ENCODE measurements around the gene HPCAL4.

The HPCAL4 gene

DNA sequence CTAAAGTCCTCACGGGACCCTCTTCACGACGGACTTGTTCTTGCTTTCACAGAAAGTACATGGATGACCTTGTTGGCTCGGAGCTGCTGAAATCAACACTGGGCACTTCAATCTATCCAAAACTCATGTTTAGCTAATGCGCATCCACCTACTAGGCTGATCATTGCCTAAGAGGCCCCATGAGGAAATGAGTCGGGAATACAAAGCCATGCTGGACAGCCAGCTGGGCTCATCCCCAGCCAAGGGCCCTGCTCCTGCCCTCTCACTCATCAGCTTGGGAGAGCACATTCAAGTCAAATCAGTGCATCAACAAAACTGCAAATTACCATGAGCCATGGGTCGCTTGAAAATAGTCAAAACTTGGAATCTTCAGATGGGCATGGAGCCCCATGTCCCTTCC, 36.9 kb downstream of the HPCAL4 start:
- POLR2A ChIA-PET = no interaction called here
- Histone ChIP-seq H3K36me3 (ENCODE audit: control insufficient read depth in 2 of 2, insufficient read depth in 1 of 2, low read length in 2 of 2) (no peaks in the 10 kb centered on the region), H3K4me1 (ENCODE audit: control insufficient read depth, insufficient read depth, low read length) (no peaks in the 10 kb centered on the region), H3K4me3 (ENCODE audit: low read depth, low read length) (no peak overlapping the region), H3K9me3 (ENCODE audit: control insufficient read depth, insufficient read depth, low read depth, low read length) (no peaks in the 10 kb centered on the region), H3K27ac (ENCODE audit: extremely low read depth, low read depth, low read length) (no peak overlapping the region)
- CTCF ChIA-PET = interaction anchor here (0.6 to 15.5 kb wide), 17 partner anchors 10 to 378 kb away, joined by 3 to 350 read pairs (median 7); partner anchors contain the start of genes HEYL, HPCAL4 and NT5C1A
- TF ChIP-seq ZNF549 (tag by site-specific recombination; IDR thresholded peaks at IDR 0.05) = no peak
- no peak for TF ChIP-seq ZNF404 (tag by site-specific recombination; IDR thresholded peaks at IDR 0.05)
- no peak for TF ChIP-seq ZFP3 (tag by site-specific recombination; IDR thresholded peaks at IDR 0.05; ENCODE audit: low read depth)
- TF ChIP-seq SALL2 (tag by site-specific recombination; IDR thresholded peaks at IDR 0.05; ENCODE audit: borderline replicate concordance) = no peak
- no peak for TF ChIP-seq MZF1 (tag by site-specific recombination; IDR thresholded peaks at IDR 0.05; ENCODE audit: borderline replicate concordance)
- no peak for TF ChIP-seq ZNF19 (tag by site-specific recombination; IDR thresholded peaks at IDR 0.05; ENCODE audit: low read depth)
- TF ChIP-seq, protein P1, sequence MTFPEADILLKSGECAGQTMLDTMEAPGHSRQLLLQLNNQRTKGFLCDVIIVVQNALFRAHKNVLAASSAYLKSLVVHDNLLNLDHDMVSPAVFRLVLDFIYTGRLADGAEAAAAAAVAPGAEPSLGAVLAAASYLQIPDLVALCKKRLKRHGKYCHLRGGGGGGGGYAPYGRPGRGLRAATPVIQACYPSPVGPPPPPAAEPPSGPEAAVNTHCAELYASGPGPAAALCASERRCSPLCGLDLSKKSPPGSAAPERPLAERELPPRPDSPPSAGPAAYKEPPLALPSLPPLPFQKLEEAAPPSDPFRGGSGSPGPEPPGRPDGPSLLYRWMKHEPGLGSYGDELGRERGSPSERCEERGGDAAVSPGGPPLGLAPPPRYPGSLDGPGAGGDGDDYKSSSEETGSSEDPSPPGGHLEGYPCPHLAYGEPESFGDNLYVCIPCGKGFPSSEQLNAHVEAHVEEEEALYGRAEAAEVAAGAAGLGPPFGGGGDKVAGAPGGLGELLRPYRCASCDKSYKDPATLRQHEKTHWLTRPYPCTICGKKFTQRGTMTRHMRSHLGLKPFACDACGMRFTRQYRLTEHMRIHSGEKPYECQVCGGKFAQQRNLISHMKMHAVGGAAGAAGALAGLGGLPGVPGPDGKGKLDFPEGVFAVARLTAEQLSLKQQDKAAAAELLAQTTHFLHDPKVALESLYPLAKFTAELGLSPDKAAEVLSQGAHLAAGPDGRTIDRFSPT (tag by site-specific recombination; IDR thresholded peaks at IDR 0.05) = no peak
- TF ChIP-seq, protein P2, sequence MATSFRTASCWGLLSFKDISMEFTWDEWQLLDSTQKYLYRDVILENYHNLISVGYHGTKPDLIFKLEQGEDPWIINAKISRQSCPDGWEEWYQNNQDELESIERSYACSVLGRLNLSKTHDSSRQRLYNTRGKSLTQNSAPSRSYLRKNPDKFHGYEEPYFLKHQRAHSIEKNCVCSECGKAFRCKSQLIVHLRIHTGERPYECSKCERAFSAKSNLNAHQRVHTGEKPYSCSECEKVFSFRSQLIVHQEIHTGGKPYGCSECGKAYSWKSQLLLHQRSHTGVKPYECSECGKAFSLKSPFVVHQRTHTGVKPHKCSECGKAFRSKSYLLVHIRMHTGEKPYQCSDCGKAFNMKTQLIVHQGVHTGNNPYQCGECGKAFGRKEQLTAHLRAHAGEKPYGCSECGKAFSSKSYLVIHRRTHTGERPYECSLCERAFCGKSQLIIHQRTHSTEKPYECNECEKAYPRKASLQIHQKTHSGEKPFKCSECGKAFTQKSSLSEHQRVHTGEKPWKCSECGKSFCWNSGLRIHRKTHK (tag by site-specific recombination; IDR thresholded peaks at IDR 0.05) = no peak
- TF ChIP-seq ZFP37 (tag by site-specific recombination; IDR thresholded peaks at IDR 0.05) = no peak
- TF ChIP-seq, protein P3, sequence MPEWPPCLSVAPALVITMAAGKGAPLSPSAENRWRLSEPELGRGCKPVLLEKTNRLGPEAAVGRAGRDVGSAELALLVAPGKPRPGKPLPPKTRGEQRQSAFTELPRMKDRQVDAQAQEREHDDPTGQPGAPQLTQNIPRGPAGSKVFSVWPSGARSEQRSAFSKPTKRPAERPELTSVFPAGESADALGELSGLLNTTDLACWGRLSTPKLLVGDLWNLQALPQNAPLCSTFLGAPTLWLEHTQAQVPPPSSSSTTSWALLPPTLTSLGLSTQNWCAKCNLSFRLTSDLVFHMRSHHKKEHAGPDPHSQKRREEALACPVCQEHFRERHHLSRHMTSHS (tag by site-specific recombination; IDR thresholded peaks at IDR 0.05) = no peak
- TF ChIP-seq RBAK (tag by site-specific recombination; IDR thresholded peaks at IDR 0.05) = no peak
- TF ChIP-seq ZNF169 (tag by site-specific recombination; IDR thresholded peaks at IDR 0.05) = no peak
- no peak for TF ChIP-seq ZNF558 (tag by site-specific recombination; IDR thresholded peaks at IDR 0.05)
- TF ChIP-seq ZNF510 (tag by site-specific recombination; IDR thresholded peaks at IDR 0.05; ENCODE audit: insufficient replicate concordance) = no peak
- no peak for TF ChIP-seq ZNF555 (tag by site-specific recombination; conservative IDR thresholded peaks at IDR 0.05)
- no peak for TF ChIP-seq ZSCAN5A (tag by site-specific recombination; IDR thresholded peaks at IDR 0.05)
- no peak for TF ChIP-seq ZNF501 (tag by site-specific recombination; IDR thresholded peaks at IDR 0.05)
- TF ChIP-seq, protein P4, sequence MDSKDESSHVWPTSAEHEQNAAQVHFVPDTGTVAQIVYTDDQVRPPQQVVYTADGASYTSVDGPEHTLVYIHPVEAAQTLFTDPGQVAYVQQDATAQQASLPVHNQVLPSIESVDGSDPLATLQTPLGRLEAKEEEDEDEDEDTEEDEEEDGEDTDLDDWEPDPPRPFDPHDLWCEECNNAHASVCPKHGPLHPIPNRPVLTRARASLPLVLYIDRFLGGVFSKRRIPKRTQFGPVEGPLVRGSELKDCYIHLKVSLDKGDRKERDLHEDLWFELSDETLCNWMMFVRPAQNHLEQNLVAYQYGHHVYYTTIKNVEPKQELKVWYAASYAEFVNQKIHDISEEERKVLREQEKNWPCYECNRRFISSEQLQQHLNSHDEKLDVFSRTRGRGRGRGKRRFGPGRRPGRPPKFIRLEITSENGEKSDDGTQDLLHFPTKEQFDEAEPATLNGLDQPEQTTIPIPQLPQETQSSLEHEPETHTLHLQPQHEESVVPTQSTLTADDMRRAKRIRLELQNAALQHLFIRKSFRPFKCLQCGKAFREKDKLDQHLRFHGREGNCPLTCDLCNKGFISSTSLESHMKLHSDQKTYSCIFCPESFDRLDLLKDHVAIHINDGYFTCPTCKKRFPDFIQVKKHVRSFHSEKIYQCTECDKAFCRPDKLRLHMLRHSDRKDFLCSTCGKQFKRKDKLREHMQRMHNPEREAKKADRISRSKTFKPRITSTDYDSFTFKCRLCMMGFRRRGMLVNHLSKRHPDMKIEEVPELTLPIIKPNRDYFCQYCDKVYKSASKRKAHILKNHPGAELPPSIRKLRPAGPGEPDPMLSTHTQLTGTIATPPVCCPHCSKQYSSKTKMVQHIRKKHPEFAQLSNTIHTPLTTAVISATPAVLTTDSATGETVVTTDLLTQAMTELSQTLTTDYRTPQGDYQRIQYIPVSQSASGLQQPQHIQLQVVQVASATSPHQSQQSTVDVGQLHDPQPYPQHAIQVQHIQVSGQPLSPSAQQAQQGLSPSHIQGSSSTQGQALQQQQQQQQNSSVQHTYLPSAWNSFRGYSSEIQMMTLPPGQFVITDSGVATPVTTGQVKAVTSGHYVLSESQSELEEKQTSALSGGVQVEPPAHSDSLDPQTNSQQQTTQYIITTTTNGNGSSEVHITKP (tag by site-specific recombination; IDR thresholded peaks at IDR 0.05) = no peak
- TF ChIP-seq ZNF133 (tag by site-specific recombination; IDR thresholded peaks at IDR 0.05) = no peak
- TF ChIP-seq ZBTB26 (tag by site-specific recombination; optimal IDR thresholded peaks at IDR 0.05) = no peak

All from HEK293 (cell line).